Stomach (tissue), 9 donors: Measurements from ENCODE around the gene DEDD. TPM values are rescaled to one million over a fixed set of nuclear protein-coding genes. Genes with fewer than 3 reads are reported as not detected.

ENCODE experiments used
- DNase-seq, 2 donors: peaks; one replicate each; pipeline versions ENCODE4 v3.0.0 to v3.0.0-alpha.2; 2013 to 2019
- H3K27ac ChIP-seq, 5 donors: fragments of 200-600 bp in 4 of 5; sonication (generic) in 4 of 5; one replicate each; pipeline ENCODE4 v1.5.1; 2013 to 2019; ENCODE audit warnings: mild to moderate bottlenecking in 1 of 5, moderate library complexity in 1 of 5
- H3K27me3 ChIP-seq, 3 donors: fragments of 200-600 bp; sonication (generic); one replicate each; pipeline ENCODE4 v1.5.1; 2017 to 2019; ENCODE audit warnings: mixed run types in 1 of 3
- H3K36me3 ChIP-seq, 4 donors: fragments of 200-600 bp; sonication (generic); 1 replicate in 3 of 4; 2 replicates in 1 of 4; pipeline ENCODE4 v1.5.1; 2016 to 2019
- H3K4me1 ChIP-seq, 4 donors: fragments of 200-600 bp; sonication (generic); one replicate each; pipeline ENCODE4 v1.5.1; 2016 to 2019
- H3K4me3 ChIP-seq, 4 donors: fragments of 200-600 bp; sonication (generic) in 3 of 4; one replicate each; pipeline ENCODE4 v1.5.1; 2016 to 2019; ENCODE audit warnings: mild to moderate bottlenecking in 1 of 4
- H3K9me3 ChIP-seq, 4 donors: fragments of 200-600 bp; sonication (generic); one replicate each; pipeline ENCODE4 v1.5.1; 2016 to 2019
- EP300 ChIP-seq: sonication (generic); formaldehyde crosslinking; IDR thresholded peaks from one replicate; pipeline ENCODE4 v1.6.1; 2017; ENCODE audit warnings: antibody characterized with exemption
- POLR2A ChIP-seq, 4 donors: fragments of 450-650 bp; IDR thresholded peaks; one replicate each; pipeline ENCODE4 v1.6.1; 2016; ENCODE audit warnings: antibody characterized with exemption in 4 of 4, control low read depth in 2 of 4, mild to moderate bottlenecking in 1 of 4, moderate library complexity in 1 of 4
- POLR2AphosphoS5 ChIP-seq, 3 donors: sonication (generic); formaldehyde crosslinking; IDR thresholded peaks; one replicate each; pipeline ENCODE4 v1.6.1; 2016; ENCODE audit warnings: antibody characterized with exemption in 3 of 3
- WGBS, 5 donors: extraction: QIAGEN DNeasy Blood & Tissue Kit in 3 of 5; methylation state at CpG; one replicate each; pipeline versions ENCODE4 v1.1.5 to v1.1.7; 2013 to 2018; 5-methylcytosine and 5-hydroxymethylcytosine counted together
- intact Hi-C: fragments of 100-400 bp; cut with DNase I; formaldehyde crosslinking; loops from one replicate; pipeline ENCODE4 v1.15.1; 2023; ENCODE audit warnings: low total_unique reads
- polyA plus RNA-seq, 3 donors: library from polyadenylated mRNA; stranded (reverse); fragments of 200-250 nt; gene quantifications; one replicate each; pipeline ENCODE4 v1.2.3, GENCODE V29; 2013
- total RNA-seq, 5 donors: library from RNA; depleted of rRNA; stranded (reverse); fragments of >200 nt; gene quantifications; one replicate each; pipeline versions ENCODE4 v1.1.0 to v1.2.3, GENCODE V29; 2014 to 2016
- TF ChIP-seq, protein P1 (sequence below), 7 experiments: fragments of 450-650 bp in 4 of 7; fragments of 200-600 bp in 3 of 7; sonication (generic) in 3 of 7; IDR thresholded peaks; one replicate each; pipeline ENCODE4 v1.5.1; 2016 to 2019; ENCODE audit warnings: antibody characterized with exemption in 7 of 7, control low read depth in 2 of 7, mild to moderate bottlenecking in 1 of 7
- donor health status: healthy with polysubstance abuse.
- donor health status: Bipolar disorder and iron deficiency.
- donor health status: healthy.

The DEDD gene
- total and polyA plus RNA-seq, 8 donors: 2.3 to 35.9 (median 17.6) TPM

DNA sequence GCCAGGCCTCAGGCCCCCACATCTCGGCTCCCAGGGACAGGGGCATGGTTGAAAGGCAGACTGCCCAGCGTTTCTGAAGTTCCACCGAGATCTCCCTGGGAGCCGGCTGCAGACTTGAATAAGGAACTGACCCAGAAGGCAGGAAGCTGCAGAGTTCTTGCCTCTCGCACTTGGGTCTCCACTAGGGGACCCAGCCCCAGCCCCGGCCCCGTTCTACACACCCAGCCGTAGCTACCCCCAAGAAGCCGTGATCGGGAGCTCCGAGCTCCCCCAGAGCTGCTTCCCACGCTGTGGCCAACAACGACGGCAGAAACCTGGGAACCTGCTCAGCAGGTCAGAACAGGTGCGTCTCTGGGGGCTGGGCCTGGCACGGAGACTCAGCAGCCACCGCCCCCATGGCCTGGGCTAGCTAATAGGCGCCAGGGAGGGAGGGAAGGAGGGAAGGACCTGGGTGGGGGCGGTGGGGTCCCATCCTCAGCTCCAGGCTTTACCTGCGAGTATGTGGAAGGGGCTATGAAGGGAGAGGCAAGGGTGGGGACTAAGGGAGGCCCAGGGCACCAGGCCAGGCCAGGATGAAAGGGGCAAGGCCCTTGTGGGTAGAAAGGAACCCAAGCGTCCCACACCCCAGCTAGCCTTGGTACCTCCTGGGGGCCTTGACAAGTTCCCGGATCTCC, 43.1 kb downstream of the DEDD start, which contains the start of gene NECTIN4:
Gene NECTIN4 (minus strand): TSS at position 308 of the 674 bp plus-strand sequence. CDS start 262 bp downstream, at position 46.
- TF ChIP-seq POLR2AphosphoS5 (IDR thresholded peaks at IDR 0.05) (peak in 2 of 3 donors; percentile 84 to 92), EP300 (no peak)
- Histone ChIP-seq H3K9me3 (no peaks in the 10 kb centered on the region), H3K4me3 (peak within 1 kb of the TSS; percentile 28 to 50 (median 32)), H3K4me1 (peaks cover 5 to 44% (median 26%) of the 10 kb centered on the region in 4 donors), H3K27ac (peak within 1 kb of the TSS; percentile 75 to 87 (median 79)), H3K36me3 (no peaks in the 10 kb centered on the region), H3K27me3 (no peaks in the 10 kb centered on the region)
- intact Hi-C loops: no loop called here
- DNase-seq: peak; percentile 87 to 94
- WGBS, 5 donors: 24 to 44% (median 34%) methylated on average over 11 to 22 of the region's 22 CpGs

DNA sequence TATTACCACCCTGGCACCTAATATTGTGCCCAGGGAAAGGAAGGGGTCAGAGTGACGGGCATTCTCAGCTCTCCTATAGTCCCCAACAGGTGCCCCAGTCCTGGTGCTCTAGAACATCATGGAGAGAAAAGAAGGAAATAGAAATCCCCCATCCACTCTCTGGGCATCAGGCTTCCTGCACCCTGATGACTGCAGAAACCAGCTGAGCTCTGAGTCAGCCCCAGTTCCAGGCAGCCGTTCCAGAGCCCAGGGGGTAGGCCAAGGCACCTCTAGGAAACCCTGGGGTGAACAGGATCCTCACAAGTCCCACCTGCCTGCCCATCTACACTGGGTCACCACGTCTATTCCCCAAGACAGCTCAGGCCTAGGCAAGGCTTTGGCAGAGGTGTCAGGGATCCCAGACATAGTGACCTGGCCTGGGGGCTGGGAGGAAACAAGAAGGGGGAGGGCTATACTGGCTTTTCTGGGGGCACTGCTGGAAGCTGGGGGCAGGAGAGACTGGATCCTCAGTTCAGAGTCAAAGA, 43.8 kb downstream of the DEDD start:
- Histone ChIP-seq H3K4me3 (peak overlapping the region; percentile 28 to 50 (median 32)), H3K4me1 (peaks cover 5 to 52% (median 32%) of the 10 kb centered on the region in 4 donors), H3K27ac (peak overlapping the region; percentile 75 to 87 (median 79)), H3K9me3 (no peaks in the 10 kb centered on the region), H3K36me3 (no peaks in the 10 kb centered on the region), H3K27me3 (no peaks in the 10 kb centered on the region)
- DNase-seq: peak in 1 of 2 donors; percentile 57
- intact Hi-C loops: no loop called here
- TF ChIP-seq POLR2AphosphoS5 (IDR thresholded peaks at IDR 0.05): peak in 1 of 3 donors; percentile 42
- TF ChIP-seq EP300: no peak
- WGBS, 5 donors: 52 to 72% (median 59%) methylated on average over 3 of the region's 3 CpGs

DNA sequence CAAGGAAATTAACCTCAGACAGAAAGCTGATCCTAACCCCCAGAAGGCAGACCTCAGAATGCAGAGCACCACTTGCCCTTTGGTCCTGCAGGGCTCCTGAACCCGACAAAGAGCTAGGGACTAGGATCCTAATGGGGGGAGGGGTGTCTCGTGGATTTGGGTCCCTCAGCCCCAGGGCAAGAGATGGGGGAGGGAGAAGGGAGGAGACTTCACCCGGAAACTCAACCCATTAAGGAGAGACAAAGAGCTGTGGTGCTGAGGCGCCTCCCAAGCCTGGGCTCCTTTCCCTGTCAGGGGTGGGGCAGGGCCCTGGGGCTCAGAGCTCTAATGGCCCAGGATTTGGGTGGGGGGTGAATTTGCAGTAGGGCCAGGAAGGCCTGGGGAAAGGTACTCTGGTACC, 46.0 kb downstream of the DEDD start:
- Histone ChIP-seq H3K4me3 (peak overlapping the region in 1 of 4 donors; percentile 50), H3K4me1 (peaks cover 5 to 73% (median 43%) of the 10 kb centered on the region in 4 donors), H3K27me3 (no peaks in the 10 kb centered on the region), H3K9me3 (no peaks in the 10 kb centered on the region), H3K27ac (peak overlapping the region; percentile 34 to 87 (median 37)), H3K36me3 (no peaks in the 10 kb centered on the region)
- DNase-seq: no peak
- WGBS, 5 donors: 36 to 50% (median 42%) methylated on average over 4 of the region's 4 CpGs
- no peak for TF ChIP-seq POLR2A (IDR thresholded peaks at IDR 0.05)
- no peak for TF ChIP-seq EP300
- intact Hi-C loops: no loop called here

DNA sequence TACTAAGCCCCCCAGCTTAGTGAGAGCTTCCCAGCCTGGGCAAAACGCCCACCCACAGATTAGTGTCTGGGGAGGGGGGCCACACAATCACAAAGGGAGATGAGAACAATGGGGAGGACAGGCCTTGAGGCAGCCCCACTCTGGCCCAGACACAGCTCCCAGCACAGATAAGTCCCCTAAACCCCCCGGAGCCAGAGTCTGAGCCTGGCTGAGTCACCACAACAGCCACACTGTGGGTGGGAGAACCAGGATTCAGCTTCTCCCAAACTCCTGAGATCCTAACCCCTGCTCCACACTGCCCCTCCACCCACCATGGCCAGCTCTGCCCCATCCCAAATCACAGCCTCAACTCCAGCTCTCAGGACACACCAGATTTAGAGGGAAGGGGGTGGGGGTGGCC, 47.3 kb downstream of the DEDD start:
- Histone ChIP-seq H3K4me1 (peaks cover 5 to 73% (median 42%) of the 10 kb centered on the region in 4 donors), H3K36me3 (no peaks in the 10 kb centered on the region), H3K27ac (peak overlapping the region; percentile 54 to 78 (median 73)), H3K4me3 (no peak overlapping the region), H3K9me3 (no peaks in the 10 kb centered on the region), H3K27me3 (no peaks in the 10 kb centered on the region)
- intact Hi-C loops: no loop called here
- TF ChIP-seq, protein P1, sequence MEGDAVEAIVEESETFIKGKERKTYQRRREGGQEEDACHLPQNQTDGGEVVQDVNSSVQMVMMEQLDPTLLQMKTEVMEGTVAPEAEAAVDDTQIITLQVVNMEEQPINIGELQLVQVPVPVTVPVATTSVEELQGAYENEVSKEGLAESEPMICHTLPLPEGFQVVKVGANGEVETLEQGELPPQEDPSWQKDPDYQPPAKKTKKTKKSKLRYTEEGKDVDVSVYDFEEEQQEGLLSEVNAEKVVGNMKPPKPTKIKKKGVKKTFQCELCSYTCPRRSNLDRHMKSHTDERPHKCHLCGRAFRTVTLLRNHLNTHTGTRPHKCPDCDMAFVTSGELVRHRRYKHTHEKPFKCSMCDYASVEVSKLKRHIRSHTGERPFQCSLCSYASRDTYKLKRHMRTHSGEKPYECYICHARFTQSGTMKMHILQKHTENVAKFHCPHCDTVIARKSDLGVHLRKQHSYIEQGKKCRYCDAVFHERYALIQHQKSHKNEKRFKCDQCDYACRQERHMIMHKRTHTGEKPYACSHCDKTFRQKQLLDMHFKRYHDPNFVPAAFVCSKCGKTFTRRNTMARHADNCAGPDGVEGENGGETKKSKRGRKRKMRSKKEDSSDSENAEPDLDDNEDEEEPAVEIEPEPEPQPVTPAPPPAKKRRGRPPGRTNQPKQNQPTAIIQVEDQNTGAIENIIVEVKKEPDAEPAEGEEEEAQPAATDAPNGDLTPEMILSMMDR (IDR thresholded peaks at IDR 0.05): no peak
- no peak for TF ChIP-seq POLR2AphosphoS5 (IDR thresholded peaks at IDR 0.05)
- TF ChIP-seq EP300: no peak
- TF ChIP-seq POLR2A (IDR thresholded peaks at IDR 0.05): no peak
- WGBS, 5 donors: 31 to 78% (median 55%) methylated on average over 2 of the region's 2 CpGs
- no peak for DNase-seq

DNA sequence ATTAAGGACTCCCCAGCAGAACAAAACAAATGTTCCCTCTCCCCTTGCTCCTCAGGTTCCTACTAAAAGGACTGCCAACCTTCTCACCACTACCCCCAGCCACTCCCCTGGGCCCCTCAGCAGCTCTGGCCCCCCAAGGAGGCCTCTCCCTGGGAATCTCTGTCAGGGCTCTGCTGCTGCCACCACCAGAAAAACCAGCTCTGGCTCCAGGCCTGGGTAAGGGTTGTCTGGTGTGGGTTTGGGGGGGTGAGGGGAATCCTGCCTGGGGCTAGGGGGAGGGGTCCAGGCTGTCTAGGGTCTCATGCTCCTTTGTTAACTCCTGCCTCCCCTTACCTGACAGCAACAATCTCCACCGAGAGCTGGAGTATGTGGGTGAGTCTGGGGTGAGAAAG, 47.9 kb downstream of the DEDD start:
- WGBS, 5 donors: 71 to 100% (median 92%) methylated on average over 1 of the region's 1 CpG
- DNase-seq: peak in 1 of 2 donors; percentile 57
- intact Hi-C loops: no loop called here
- H3K4me1 ChIP-seq: peaks cover 0 to 68% (median 39%) of the 10 kb centered on the region in 4 donors
- no peaks in the 10 kb centered on the region for H3K36me3 ChIP-seq
- no peaks in the 10 kb centered on the region for H3K9me3 ChIP-seq
- no peak overlapping the region for H3K4me3 ChIP-seq
- TF ChIP-seq EP300 (no peak), POLR2AphosphoS5 (IDR thresholded peaks at IDR 0.05) (no peak), POLR2A (IDR thresholded peaks at IDR 0.05) (no peak)
- TF ChIP-seq, protein P1 (IDR thresholded peaks at IDR 0.05): no peak
- peaks cover 0 to 2% (median 0%) of the 10 kb centered on the region in 3 donors for H3K27me3 ChIP-seq
- peak overlapping the region; percentile 72 to 85 (median 76) for H3K27ac ChIP-seq
